HepG2 (cell line): ENCODE measurements around the gene HYOU1. TPM values are rescaled to one million over a fixed set of nuclear protein-coding genes. Genes with fewer than 3 reads are reported as not detected.
"Not testable (repeated sequence)": the region's sequence is repeated elsewhere in the genome, so short reads cannot be mapped to it uniquely, and the experiment has no call there.

Source experiments
- ATAC-seq: fragments of 200-7000 bp; cut with Tn5 transposase; 3 replicates; pipeline ENCODE4 v1.9.1; 2020; ENCODE audit warnings: mild to moderate bottlenecking, moderate library complexity
- BruUV-seq: library from RNA; stranded (reverse); fragments of 400-500 nt; replicated peaks from 2 replicates; lab custom pipeline; 2021; lab: Mats Ljungman, UMichigan
- CTCF ChIA-PET: fragments of 300-600 bp; formaldehyde crosslinking; extraction: SDS; loops from one replicate; lab custom pipeline; 2021; ENCODE audit warnings: low total read pairs, inconsistent platforms, low intra/inter-chr PET ratio; lab: Yijun Ruan, JAX
- POLR2A ChIA-PET: fragments of 350-600 bp; sonication (Branson Sonifier 250); formaldehyde crosslinking; loops from one replicate; lab custom pipeline; 2020; ENCODE audit warnings: antibody characterized with exemption, inconsistent platforms; lab: Yijun Ruan, JAX
- DNase-seq: peaks from one replicate; pipeline ENCODE4 v3.0.0-alpha.2; 2015; ENCODE audit warnings: low spot score
- FAIRE-seq: peaks from 3 replicates; lab custom pipeline; 2011; peaks lifted over from hg19 to GRCh38; lab: Jason Lieb, UNC
- H2AFZ ChIP-seq: one replicate; pipeline ENCODE4 v1.6.1; 2011; ENCODE audit warnings: low read length, inconsistent platforms
- H3K27ac ChIP-seq: fragments of 300-600 bp; 3 replicates; pipeline ENCODE4 v1.8.0; 2011; ENCODE audit warnings: mixed run types, mild to moderate bottlenecking, mixed read lengths, low read length, inconsistent platforms; ENCODE audit not compliant: insufficient read depth; ENCODE audit errors: extremely low read length
- H3K27me3 ChIP-seq, 2 experiments: fragments of 200-600 bp in 1 of 2; 2 replicates in 1 of 2; 3 replicates in 1 of 2; pipeline versions ENCODE4 v1.6.0 to v1.8.0; 2011; ENCODE audit warnings: low read length in 2 of 2, mild to moderate bottlenecking in 2 of 2, moderate library complexity in 2 of 2, inconsistent platforms in 1 of 2; ENCODE audit not compliant: insufficient read depth in 2 of 2, control insufficient read depth in 1 of 2
- H3K36me3 ChIP-seq, 2 experiments: fragments of 200-600 bp in 1 of 2; replicated peaks in 1 of 2; 2 replicates in 1 of 2; 3 replicates in 1 of 2; pipeline versions ENCODE4 v1.5.1 to v1.8.0; 2011; ENCODE audit warnings: low read length in 2 of 2, inconsistent platforms in 1 of 2; ENCODE audit not compliant: insufficient read depth in 2 of 2, control insufficient read depth in 1 of 2
- H3K4me1 ChIP-seq: 2 replicates; pipeline ENCODE4 v1.5.1; 2012; ENCODE audit warnings: low read length, inconsistent platforms; ENCODE audit not compliant: insufficient read depth
- H3K4me2 ChIP-seq: 2 replicates; pipeline ENCODE4 v1.6.0; 2011; ENCODE audit warnings: low read depth, low read length, inconsistent platforms
- H3K4me3 ChIP-seq, 3 experiments: fragments of 200-600 bp in 1 of 3; sonication (generic), shearing (Covaris generic) in 1 of 3; replicated peaks in 1 of 3; 2 replicates each; pipeline ENCODE4 v1.5.1; 2011 to 2016; ENCODE audit warnings: low read length in 3 of 3, inconsistent platforms in 2 of 3, low read depth in 2 of 3, mild to moderate bottlenecking in 2 of 3, control low read depth in 1 of 3, mixed read lengths in 1 of 3; ENCODE audit not compliant: insufficient read depth in 1 of 3
- H3K79me2 ChIP-seq: one replicate; pipeline ENCODE4 v1.6.1; 2011; ENCODE audit warnings: low read length, inconsistent platforms; ENCODE audit not compliant: insufficient read depth
- H3K9ac ChIP-seq: 2 replicates; pipeline ENCODE4 v1.6.0; 2011; ENCODE audit warnings: mild to moderate bottlenecking, low read depth, low read length, inconsistent platforms; ENCODE audit not compliant: insufficient read depth
- H3K9me3 ChIP-seq: 2 replicates; pipeline ENCODE4 v1.5.1; 2012; ENCODE audit warnings: mild to moderate bottlenecking, low read length
- H4K20me1 ChIP-seq: 2 replicates; pipeline ENCODE4 v1.6.0; 2011; ENCODE audit warnings: inconsistent platforms, mild to moderate bottlenecking, low read length, moderate library complexity; ENCODE audit not compliant: insufficient read depth
- GATAD2A ChIP-seq: IDR thresholded peaks from 2 replicates; pipeline ENCODE4 v1.6.1; 2016
- HOXA5 ChIP-seq: sonication (generic); formaldehyde crosslinking; IDR thresholded peaks from 2 replicates; pipeline ENCODE4 v1.4.0; 2020; ENCODE audit warnings: missing genetic modification reagents
- MAFF ChIP-seq: IDR thresholded peaks from 2 replicates; pipeline ENCODE4 v1.6.1; 2011; ENCODE audit warnings: low read depth, low read length, improper control_type of control experiment
- MAFK ChIP-seq, 2 experiments: IDR thresholded peaks in 1 of 2; conservative IDR thresholded peaks in 1 of 2; 2 replicates each; pipeline ENCODE4 v1.6.1; 2011; ENCODE audit warnings: improper control_type of control experiment in 2 of 2, low read length in 2 of 2
- POLR2G ChIP-seq: fragments of 200-400 bp; formaldehyde crosslinking; IDR thresholded peaks from 2 replicates; pipeline ENCODE4 v1.6.1; 2018; ENCODE audit warnings: mild to moderate bottlenecking, low read depth, low read length, moderate library complexity
- ZNF547 ChIP-seq: sonication (generic); formaldehyde crosslinking; IDR thresholded peaks from 2 replicates; pipeline ENCODE4 v1.5.1; 2020; ENCODE audit warnings: mild to moderate bottlenecking, missing genetic modification reagents
- WGBS: methylation state at CpG from one replicate; pipeline ENCODE4 v1.1.6; 2017; ENCODE audit warnings: low lambda C conversion rate; 5-methylcytosine and 5-hydroxymethylcytosine counted together
- in situ Hi-C: cut with HindIII; loops from 2 replicates; pipeline ENCODE4 v1.10.0; 2017; ENCODE audit warnings: low pct_unique_long_range_greater_than_20kb; ENCODE audit not compliant: extremely low pct_ligation_motif_present
- intact Hi-C: fragments of 100-400 bp; cut with micrococcal nuclease; formaldehyde crosslinking; loops from one replicate; pipeline ENCODE4 v1.10.0; 2022; ENCODE audit not compliant: unreplicated experiment
- polyA plus RNA-seq, 8 experiments: library from polyadenylated mRNA; depleted of rRNA in 3 of 8; stranded (reverse) in 7 of 8; unstranded in 1 of 8; fragments of >200 nt; fragmentation: Illumina TruSeq in 4 of 8; extraction: Trizol in 4 of 8; gene quantifications; 2 replicates each; pipeline versions ENCODE4 v1.2.1 to v1.2.3, GENCODE V29; 2011 to 2016; ENCODE audit warnings: low read depth in 4 of 8, missing spikeins in 1 of 8, mixed read lengths in 1 of 8; ENCODE audit not compliant: insufficient read depth in 1 of 8
- total RNA-seq, 5 experiments: library from RNA; depleted of rRNA; stranded (reverse); fragments of >200 nt; fragmentation: Illumina TruSeq; extraction: Trizol; gene quantifications; 2 replicates each; pipeline ENCODE4 v1.2.3, GENCODE V29; 2016; ENCODE audit warnings: low read depth in 1 of 5

The HYOU1 gene
- total and polyA plus RNA-seq, 2 of the 13 experiments (the other 11 are each of a cell fraction or from before 2014, with no cell fraction given) = 127 to 155 TPM

GRCh38 chr11:119042927-119043326 is 14.1 kb downstream of the HYOU1 start:
- POLR2A ChIA-PET = interaction anchor here (1.3 to 2.4 kb wide), 5 partner anchors 13 to 64 kb away, joined by 4 to 8 read pairs (median 6); partner anchors contain the start of genes C2CD2L, RPS25, TRAPPC4 and VPS11
- no peaks in the 10 kb centered on the region for H3K9me3 ChIP-seq
- BruUV-seq = no TSS peak
- H3K27ac ChIP-seq = no peak overlapping the region
- DNase-seq = no peak
- intact Hi-C loops (no loop called here), in situ Hi-C loops (no loop called here)
- H3K36me3 ChIP-seq = peaks cover 17 to 18% of the 10 kb centered on the region in 2 experiments
- no peak for TF ChIP-seq ZNF547
- no peak for TF ChIP-seq GATAD2A (CRISPR knock-in tag)
- 0 out of 2 replicates have a peak, but pooled peaks have one; percentile 35 for TF ChIP-seq POLR2G
- no peaks in the 10 kb centered on the region; a peak in 1 of 5 replicates for H3K27me3 ChIP-seq
- CTCF ChIA-PET = no interaction called here
- H3K9ac ChIP-seq = no peak overlapping the region
- H2AFZ ChIP-seq = no peak overlapping the region
- H3K4me3 ChIP-seq = no peak overlapping the region
- no peak overlapping the region for H3K4me2 ChIP-seq
- H3K4me1 ChIP-seq = peaks cover 9% of the 10 kb centered on the region; the same call in 1 of the 2 replicates
- WGBS = 82% methylated on average over 9 of the region's 9 CpGs
- H4K20me1 ChIP-seq = no peaks in the 10 kb centered on the region
- FAIRE-seq = no peak
- peak; percentile 7; the same call in 1 of the 3 replicates for ATAC-seq
- H3K79me2 ChIP-seq = no peaks in the 10 kb centered on the region

GRCh38 chr11:119041821-119042514 is 15.0 kb downstream of the HYOU1 start:
- DNase-seq = no peak
- Histone ChIP-seq H2AFZ (no peak overlapping the region), H3K9me3 (no peaks in the 10 kb centered on the region), H3K27ac (no peak overlapping the region), H3K9ac (no peak overlapping the region), H3K4me3 (no peak overlapping the region), H3K4me2 (no peak overlapping the region), H4K20me1 (no peaks in the 10 kb centered on the region), H3K4me1 (peaks cover 9% of the 10 kb centered on the region; the same call in 1 of the 2 replicates), H3K79me2 (no peaks in the 10 kb centered on the region), H3K27me3 (no peaks in the 10 kb centered on the region; a peak in 1 of 5 replicates), H3K36me3 (peaks cover 9 to 11% of the 10 kb centered on the region in 2 experiments)
- FAIRE-seq = no peak
- BruUV-seq = no TSS peak
- intact Hi-C loops = no loop called here
- ChIA-PET POLR2A (interaction anchor here (0.6 to 2.4 kb wide), 6 partner anchors 14 to 500 kb away, joined by 3 to 8 read pairs (median 6); partner anchors contain the start of genes HMBS, RPS25, TRAPPC4 and VPS11), CTCF (no interaction called here)
- 55% methylated on average over 4 of the region's 4 CpGs for WGBS
- ATAC-seq = peak; percentile 37; the same call in 2 of the 3 replicates
- in situ Hi-C loops = no loop called here
- TF ChIP-seq MAFF (peak; percentile 43; the same call in 1 of the 2 replicates), MAFK (conservative IDR thresholded peaks at IDR 0.05 in 1 of 2, IDR thresholded peaks at IDR 0.05 in 1 of 2; ENCODE audit: low read length in 2 of 2) (peak; percentile 49 to 71), HOXA5 (CRISPR knock-in tag) (no peak)

- H4K20me1 ChIP-seq, BruUV-seq, ATAC-seq, H3K4me3 ChIP-seq, H3K79me2 ChIP-seq, in situ Hi-C loops, intact Hi-C loops, H3K27me3 ChIP-seq, H2AFZ ChIP-seq, POLR2A ChIA-PET, DNase-seq, H3K36me3 ChIP-seq, H3K9ac ChIP-seq, H3K27ac ChIP-seq, FAIRE-seq, H3K9me3 ChIP-seq, CTCF ChIA-PET: not testable (repeated sequence)
- Histone ChIP-seq H3K4me2 (0 out of 2 replicates have a peak overlapping the region, but pooled peaks have one; percentile 7), H3K4me1 (peaks cover 16% of the 10 kb centered on the region; the same call in 1 of the 2 replicates)
- 26% methylated on average over 4 of the region's 11 CpGs for WGBS
Observed at GRCh38 chr11:119039471-119039870, 17.5 kb downstream of the HYOU1 start.
